SK-N-DZ (cell line): Measurements from ENCODE around the gene KIAA1671.

Experiments used
- DNase-seq: peaks from one replicate; pipeline ENCODE4 v3.0.0-alpha.2; 2015; ENCODE audit warnings: low spot score

KIAA1671 gene

GRCh38 chr22:25012741-25013143 is 60.2 kb downstream of the KIAA1671 start:
- no peak for DNase-seq

- DNase-seq: no peak
These were observed 61.1 kb downstream of the KIAA1671 start for GRCh38 chr22:25013607-25014006.

GRCh38 chr22:25014896-25015755 is 62.6 kb downstream of the KIAA1671 start:
- DNase-seq: no peak

GRCh38 chr22:25016311-25016710 is 63.8 kb downstream of the KIAA1671 start:
- DNase-seq: no peak

GRCh38 chr22:25018009-25018408 is 65.5 kb downstream of the KIAA1671 start:
- DNase-seq: no peak

- DNase-seq: no peak
These were observed 67.1 kb downstream of the KIAA1671 start for GRCh38 chr22:25019427-25020184.

- DNase-seq: no peak
These were observed 68.9 kb downstream of the KIAA1671 start for GRCh38 chr22:25021409-25021808.

- DNase-seq: no peak
These were observed 69.6 kb downstream of the KIAA1671 start for GRCh38 chr22:25021976-25022711.

- DNase-seq: no peak
These were observed 71.4 kb downstream of the KIAA1671 start for GRCh38 chr22:25023879-25024278.

- DNase-seq: no peak
These were observed 72.4 kb downstream of the KIAA1671 start for GRCh38 chr22:25024895-25025294.

GRCh38 chr22:25025491-25026400 is 73.2 kb downstream of the KIAA1671 start:
- DNase-seq: no peak

GRCh38 chr22:25027043-25027906 is 74.8 kb downstream of the KIAA1671 start:
- no peak for DNase-seq

GRCh38 chr22:25027959-25028840 is 75.7 kb downstream of the KIAA1671 start:
- DNase-seq: no peak

GRCh38 chr22:25028841-25029141 is 76.3 kb downstream of the KIAA1671 start:
- no peak for DNase-seq

- no peak for DNase-seq
These were observed 76.7 kb downstream of the KIAA1671 start for GRCh38 chr22:25029181-25029580.

GRCh38 chr22:25030636-25031035 is 78.1 kb downstream of the KIAA1671 start:
- no peak for DNase-seq

GRCh38 chr22:25032066-25032465 is 79.5 kb downstream of the KIAA1671 start:
- DNase-seq: no peak

- DNase-seq: no peak
These were observed 83.2 kb downstream of the KIAA1671 start for GRCh38 chr22:25035715-25036114.

GRCh38 chr22:25038239-25038638 is 85.7 kb downstream of the KIAA1671 start:
- no peak for DNase-seq
